Pancreas (tissue), 10 donors: ENCODE data around the gene RC3H1. TPM values are rescaled to one million over a fixed set of nuclear protein-coding genes. Genes with fewer than 3 reads are reported as not detected.

Experiments
- ATAC-seq, 4 donors: fragments of 200-7000 bp; cut with Tn5 transposase; one replicate each; pipeline versions ENCODE4 v1.8.0 to v1.9.1; 2020; ENCODE audit warnings: mild to moderate bottlenecking in 4 of 4, moderate library complexity in 4 of 4
- DNase-seq, 6 donors: peaks; one replicate each; pipeline ENCODE4 v3.0.0-alpha.2; 2020
- FAIRE-seq: peaks from 2 replicates; lab custom pipeline; 2012; peaks lifted over from hg19 to GRCh38; lab: Jason Lieb, UNC
- H3K27ac ChIP-seq, 4 donors: fragments of 200-600 bp; sonication (generic); 1 replicate in 3 of 4; 2 replicates in 1 of 4; pipeline versions ENCODE4 v1.5.0 to v1.8.0; 2020
- H3K27me3 ChIP-seq, 4 donors: fragments of 200-600 bp; one replicate each; pipeline ENCODE4 v1.8.0; 2021
- H3K36me3 ChIP-seq, 3 donors: fragments of 200-600 bp; sonication (generic) in 1 of 3; one replicate each; pipeline versions ENCODE4 v1.5.0 to v1.8.0; 2020 to 2021
- H3K4me1 ChIP-seq, 3 donors: fragments of 200-600 bp; one replicate each; pipeline ENCODE4 v1.8.0; 2021
- H3K4me3 ChIP-seq, 4 donors: fragments of 200-600 bp; sonication (generic) in 2 of 4; one replicate each; pipeline versions ENCODE4 v1.5.0 to v1.8.0; 2020 to 2021
- H3K9me3 ChIP-seq, 4 donors: fragments of 200-600 bp; one replicate each; pipeline ENCODE4 v1.8.0; 2021
- CTCF ChIP-seq, 4 donors: fragments of 200-600 bp; sonication (generic) in 3 of 4; IDR thresholded peaks; one replicate each; pipeline versions ENCODE4 v1.5.0 to v1.8.0; 2021; ENCODE audit warnings: antibody characterized with exemption in 4 of 4
- WGBS, 2 donors: extraction: QIAGEN DNeasy Blood & Tissue Kit; methylation state at CpG; one replicate each; pipeline ENCODE4 v1.1.7; 2013; 5-methylcytosine and 5-hydroxymethylcytosine counted together
- intact Hi-C, 3 donors: fragments of 100-400 bp; cut with DNase I; formaldehyde crosslinking; loops; one replicate each; pipeline versions ENCODE4 v1.11.1 to v1.14.2; 2022
- polyA plus RNA-seq, 2 donors: library from polyadenylated mRNA; stranded (reverse); fragments of 200-250 nt; gene quantifications; one replicate each; pipeline ENCODE4 v1.2.3, GENCODE V29; 2013
- total RNA-seq, 6 donors: library from RNA; stranded (reverse); fragmentation: NEBNext Ultra II Directional in 4 of 6; extraction: Animal tissue kit (Norgen Biotek cat#: 25700) in 4 of 6; gene quantifications; one replicate each; pipeline versions ENCODE4 v1.2.1 to v1.2.4, GENCODE V29; 2021 to 2023
- donor health status: healthy with polysubstance abuse.
- donor health status: DM: no; HTN: no; CAD: no; lungs with moderate emphysema.
- donor health status: DM: no; HTN: no; CAD: no.
- donor health status: control.
- donor health status: control.
- donor health status: Bipolar disorder and iron deficiency.
- donor health status: DM: yes; HTN: yes; CAD: no.
- donor health status: DM: no; HTN: no; CAD: no.
- donor health status: DM: no; HTN: no; CAD: no.
- donor health status: DM: yes; HTN: yes; CAD: no.

RC3H1 gene
- total and polyA plus RNA-seq, 8 donors = 2.7 to 27.9 (median 14.9) TPM

- Histone ChIP-seq H3K27me3 (no peaks in the 10 kb centered on the region), H3K27ac (no peak overlapping the region), H3K4me1 (no peaks in the 10 kb centered on the region), H3K36me3 (peaks cover 0 to 57% (median 23%) of the 10 kb centered on the region in 3 donors), H3K9me3 (no peaks in the 10 kb centered on the region), H3K4me3 (no peak overlapping the region)
- FAIRE-seq (no peak), ATAC-seq (no peak), DNase-seq (no peak)
- WGBS, 2 donors = 68 to 78% methylated on average over 5 of the region's 5 CpGs
- intact Hi-C loops = no loop called here
- TF ChIP-seq CTCF (IDR thresholded peaks at IDR 0.05) = no peak
These were observed 61.5 kb downstream of the RC3H1 start for GRCh38 chr1:173960625-173961024.

GRCh38 chr1:173954179-173954578 lies 68.0 kb downstream of the RC3H1 start:
- TF ChIP-seq CTCF (IDR thresholded peaks at IDR 0.05) = no peak
- FAIRE-seq = no peak
- peaks cover 3 to 29% (median 4%) of the 10 kb centered on the region in 3 donors for H3K36me3 ChIP-seq
- H3K4me1 ChIP-seq = no peaks in the 10 kb centered on the region
- H3K27me3 ChIP-seq = no peaks in the 10 kb centered on the region
- intact Hi-C loops = no loop called here
- H3K27ac ChIP-seq = no peak overlapping the region
- ATAC-seq = no peak
- no peak for DNase-seq
- H3K4me3 ChIP-seq = no peak overlapping the region
- no peaks in the 10 kb centered on the region for H3K9me3 ChIP-seq

- Histone ChIP-seq H3K9me3 (no peaks in the 10 kb centered on the region), H3K27me3 (no peaks in the 10 kb centered on the region), H3K4me3 (no peak overlapping the region), H3K27ac (no peak overlapping the region), H3K4me1 (no peaks in the 10 kb centered on the region), H3K36me3 (peaks cover 0 to 71% (median 22%) of the 10 kb centered on the region in 3 donors)
- DNase-seq (no peak), FAIRE-seq (no peak), ATAC-seq (no peak)
- TF ChIP-seq CTCF (IDR thresholded peaks at IDR 0.05) = no peak
- WGBS, 2 donors = 93 to 95% methylated on average over 4 of the region's 4 CpGs
- intact Hi-C loops = loop anchor here in 1 of 3 donors (5.0 kb wide), 1 partner anchor 49 kb away; no protein-coding TSS in a partner anchor
These were observed 73.6 kb downstream of the RC3H1 start for GRCh38 chr1:173948594-173948993.

- DNase-seq = no peak
- Histone ChIP-seq H3K4me1 (no peaks in the 10 kb centered on the region), H3K27ac (no peak overlapping the region), H3K4me3 (no peak overlapping the region), H3K9me3 (no peaks in the 10 kb centered on the region), H3K27me3 (no peaks in the 10 kb centered on the region), H3K36me3 (peaks cover 4 to 83% (median 26%) of the 10 kb centered on the region in 3 donors)
- no peak for FAIRE-seq
- no peak for ATAC-seq
- TF ChIP-seq CTCF (IDR thresholded peaks at IDR 0.05) = no peak
- intact Hi-C loops = loop anchor here in 1 of 3 donors (5.0 kb wide), 1 partner anchor 51 kb away; no protein-coding TSS in a partner anchor
- WGBS, 2 donors = 84 to 90% methylated on average over 4 of the region's 4 CpGs
These were observed 75.7 kb downstream of the RC3H1 start for GRCh38 chr1:173946380-173946921.

- no peaks in the 10 kb centered on the region for H3K9me3 ChIP-seq
- FAIRE-seq (no peak), ATAC-seq (no peak), DNase-seq (no peak)
- TF ChIP-seq CTCF (IDR thresholded peaks at IDR 0.05) = no peak
- no peaks in the 10 kb centered on the region for H3K27me3 ChIP-seq
- H3K4me1 ChIP-seq = peaks cover 0 to 6% (median under 1%) of the 10 kb centered on the region in 3 donors
- H3K27ac ChIP-seq = no peak overlapping the region
- H3K36me3 ChIP-seq = peaks cover 0 to 43% (median 11%) of the 10 kb centered on the region in 3 donors
- no peak overlapping the region for H3K4me3 ChIP-seq
- intact Hi-C loops = no loop called here
- WGBS, 2 donors = 76 to 84% methylated on average over 2 of the region's 2 CpGs
These were observed 85.1 kb downstream of the RC3H1 start for GRCh38 chr1:173937062-173937461.
